ENCODE data around the gene ITPR2. TPM values are rescaled to one million over a fixed set of nuclear protein-coding genes. Genes with fewer than 3 reads are reported as not detected.

The ITPR2 gene
- total and polyA plus RNA-seq, 2 of the 8 experiments (the other 6 are each of a cell fraction or from before 2014, with no cell fraction given): 4.1 to 48.3 TPM

GRCh38 chr12:26821212-26821701 lies 11.7 kb downstream of the ITPR2 start:
- Histone ChIP-seq H3K4me3 (ENCODE audit: extremely low read depth in 1 of 4, insufficient read depth in 2 of 4, low read depth in 3 of 4, low read length in 4 of 4) (no peak overlapping the region), H4K8ac (ENCODE audit: extremely low read depth, insufficient read depth, low read length) (no peak overlapping the region), H3K4ac (replicated peaks; ENCODE audit: insufficient read length, low read depth, low read length) (no peak overlapping the region), H3K23ac (ENCODE audit: insufficient read length) (no peak overlapping the region), H3K14ac (ENCODE audit: insufficient read length) (no peak overlapping the region), H3K9ac (replicated peaks in 1 of 4; ENCODE audit: extremely low read depth in 1 of 4, low read depth in 3 of 4, low read length in 3 of 4) (no peak overlapping the region), H3K18ac (ENCODE audit: extremely low read depth, low read length) (no peak overlapping the region), H4K91ac (replicated peaks; ENCODE audit: insufficient read length, low read length) (no peak overlapping the region), H4K20me1 (replicated peaks in 1 of 2; ENCODE audit: control insufficient read depth in 1 of 2, insufficient read depth in 2 of 2, low read length in 2 of 2) (no peaks in the 10 kb centered on the region), H2AK5ac (ENCODE audit: low read depth, low read length) (no peak overlapping the region), H3K36me3 (ENCODE audit: control insufficient read depth in 2 of 4, insufficient read depth in 4 of 4, low read length in 3 of 4) (no peaks in the 10 kb centered on the region), H2BK12ac (ENCODE audit: low read depth, low read length) (no peak overlapping the region), H3K23me2 (ENCODE audit: low read depth, low read length) (no peaks in the 10 kb centered on the region), H3K79me1 (ENCODE audit: low read depth, low read length) (no peaks in the 10 kb centered on the region; the same call in 1 of the 2 replicates), H2BK120ac (replicated peaks; ENCODE audit: low read depth, low read length) (no peak overlapping the region), H3K27me3 (replicated peaks in 1 of 4; ENCODE audit: control insufficient read depth in 3 of 4, extremely low read depth in 1 of 4, insufficient read depth in 3 of 4, low read length in 3 of 4) (no peaks in the 10 kb centered on the region), H3K56ac (replicated peaks; ENCODE audit: insufficient read length, low read depth, low read length) (no peak overlapping the region), H3K79me2 (ENCODE audit: control insufficient read depth in 1 of 2, insufficient read depth in 2 of 2, low read length in 2 of 2) (peaks cover 0 to 58% of the 10 kb centered on the region in 2 experiments; a peak in 2 of 4 replicates), H3K9me3 (ENCODE audit: insufficient read depth in 2 of 2, low read depth in 1 of 2, low read length in 1 of 2) (no peaks in the 10 kb centered on the region), H2BK20ac (ENCODE audit: low read length) (no peak overlapping the region), H3K4me2 (ENCODE audit: insufficient read depth in 1 of 2, low read depth in 2 of 2, low read length in 2 of 2) (no peak overlapping the region), H3K27ac (ENCODE audit: low read depth, low read length) (no peak overlapping the region), H2BK5ac (ENCODE audit: low read depth, low read length) (no peak overlapping the region), H3K4me1 (replicated peaks in 1 of 4; ENCODE audit: control insufficient read depth in 3 of 4, insufficient read depth in 4 of 4, low read length in 3 of 4) (peaks cover 1 to 5% (median 3%) of the 10 kb centered on the region in 4 experiments; a peak in 2 of 7 replicates), H2AFZ (ENCODE audit: low read length) (no peak overlapping the region), H4K5ac (ENCODE audit: insufficient read length, low read depth, low read length) (no peak overlapping the region), H2BK15ac (ENCODE audit: low read length) (no peak overlapping the region)
- WGBS, 2 experiments (ENCODE audit: extremely low coverage in 1 of 2, insufficient coverage in 1 of 2, insufficient read length in 1 of 2, insufficient replicate concordance in 2 of 2, low coverage in 1 of 2, low lambda C conversion rate in 2 of 2, missing lambda C conversion rate in 1 of 2): 82% methylated on average over 4 of the region's 4 CpGs; no CpG with 5 or more reads in 1 of the 2 experiments
- FAIRE-seq (no peak), DNase-seq (ENCODE audit: low read depth in 1 of 2, low spot score in 2 of 2) (no peak)
- CTCF ChIA-PET (ENCODE audit: partially characterized antibody): interaction anchor here (1.2 to 1.5 kb wide), 2 partner anchors 10 to 19 kb away, joined by 4 to 7 read pairs; no protein-coding TSS in a partner anchor
- POLR2A ChIA-PET (ENCODE audit: partially characterized antibody): interaction anchor here (0.7 to 1.2 kb wide), 4 partner anchors 9 to 14 kb away, joined by 3 to 4 read pairs (median 4); partner anchors contain the start of gene ITPR2
- TF ChIP-seq SRF (IDR thresholded peaks at IDR 0.05; ENCODE audit: low read depth, low read length) (no peak), RAD21 (IDR thresholded peaks at IDR 0.05 in 1 of 2, conservative IDR thresholded peaks at IDR 0.05 in 1 of 2; ENCODE audit: low read depth in 2 of 2, low read length in 2 of 2) (no peak), RNF2 (IDR thresholded peaks at IDR 0.05; ENCODE audit: borderline replicate concordance, low read depth, low read length, missing control alignments, poor library complexity, severe bottlenecking) (no peak), ZNF274 (IDR thresholded peaks at IDR 0.05; ENCODE audit: borderline replicate concordance, extremely low read depth, low read length) (no peak), CHD1 (IDR thresholded peaks at IDR 0.05; ENCODE audit: low read depth, low read length) (no peak), CHD2 (IDR thresholded peaks at IDR 0.05; ENCODE audit: low read length) (no peak), JUN (IDR thresholded peaks at IDR 0.05; ENCODE audit: low read depth, low read length) (no peak), HDAC6 (IDR thresholded peaks at IDR 0.05; ENCODE audit: low read depth, low read length) (no peak), EZH2 (IDR thresholded peaks at IDR 0.05; ENCODE audit: low read depth, low read length, severe bottlenecking) (no peak), BCL11A (IDR thresholded peaks at IDR 0.05; ENCODE audit: low read depth in 2 of 2, low read length in 2 of 2) (no peak), SP1 (IDR thresholded peaks at IDR 0.05; ENCODE audit: low read depth, low read length) (no peak), SIX5 (IDR thresholded peaks at IDR 0.05; ENCODE audit: low read depth, low read length) (no peak)
- TF ChIP-seq, protein P1, sequence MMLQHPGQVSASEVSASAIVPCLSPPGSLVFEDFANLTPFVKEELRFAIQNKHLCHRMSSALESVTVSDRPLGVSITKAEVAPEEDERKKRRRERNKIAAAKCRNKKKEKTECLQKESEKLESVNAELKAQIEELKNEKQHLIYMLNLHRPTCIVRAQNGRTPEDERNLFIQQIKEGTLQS (IDR thresholded peaks at IDR 0.05; ENCODE audit: insufficient read depth, low read depth, low read length): no peak
